ENCODE data around the gene MRPL55. TPM values are rescaled to one million over a fixed set of nuclear protein-coding genes. Genes with fewer than 3 reads are reported as not detected.
A peak's percentile ranks its signal among the peaks of the same experiment; 100 is the strongest.

The MRPL55 gene
- total and polyA plus RNA-seq, 2 of the 13 experiments (the other 11 are each of a cell fraction or from before 2014, with no cell fraction given): 58.6 to 92.9 TPM

DNA sequence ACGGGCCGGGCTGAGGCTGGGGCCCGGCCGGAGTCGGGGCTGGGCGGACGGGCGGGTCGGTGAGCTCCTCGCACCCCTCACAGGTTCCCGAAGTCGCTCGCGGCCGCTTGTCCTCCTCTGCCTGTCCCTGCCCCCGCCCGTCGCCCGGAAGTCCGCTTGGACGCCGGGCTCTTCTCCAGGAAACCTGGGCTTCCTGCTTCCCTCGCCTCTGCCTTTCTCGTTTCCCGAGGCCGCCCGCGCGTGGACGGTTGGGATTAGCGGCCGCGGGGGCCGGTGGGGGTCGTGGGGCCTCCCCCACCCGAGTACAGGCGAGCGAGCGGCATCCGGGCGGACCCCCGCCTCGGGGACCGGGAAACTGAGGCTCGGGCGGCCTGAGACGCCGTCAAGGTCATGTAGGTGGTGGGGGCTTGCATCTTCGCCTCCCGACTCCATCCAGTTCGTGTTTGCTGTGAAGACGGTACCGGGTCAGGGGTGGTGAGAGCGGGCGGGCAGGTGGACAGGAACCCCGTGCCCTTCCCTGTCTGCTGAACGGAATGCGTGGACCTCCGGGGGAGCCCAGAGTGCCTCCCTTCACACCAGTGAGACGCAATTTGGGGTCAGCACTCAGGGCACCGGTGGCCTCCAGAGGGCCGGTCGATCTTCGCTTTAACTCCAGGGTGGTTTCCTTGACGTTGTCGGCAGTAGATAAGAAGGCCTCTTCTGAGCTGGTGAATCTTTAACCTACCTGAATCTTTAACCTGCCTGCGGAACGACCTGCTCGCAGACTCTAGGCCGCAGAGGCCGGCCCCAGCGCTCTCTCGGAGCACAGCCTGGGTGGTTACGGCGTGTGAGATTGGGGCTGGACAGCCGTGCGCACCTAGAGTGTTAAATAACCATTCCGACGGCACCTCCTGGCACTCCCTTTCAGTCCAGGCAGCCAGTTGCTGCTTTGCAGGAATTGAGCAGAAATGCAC lies 25.9 kb downstream of the MRPL55 start (continued):
- TF ChIP-seq TBP (CRISPR knock-in tag; IDR thresholded peaks at IDR 0.05) (no peak), NR2F2 (IDR thresholded peaks at IDR 0.05; ENCODE audit: borderline replicate concordance, low read depth) (peak; percentile 10; the same call in 1 of the 2 replicates), ZNF772 (CRISPR knock-in tag; IDR thresholded peaks at IDR 0.05) (peak; percentile 70; the same call in 1 of the 2 replicates), GPN1 (CRISPR knock-in tag; IDR thresholded peaks at IDR 0.05; ENCODE audit: borderline replicate concordance) (no peak), ZNF605 (CRISPR knock-in tag; IDR thresholded peaks at IDR 0.05) (no peak; the same call in 1 of the 2 replicates), MEF2D (CRISPR knock-in tag; IDR thresholded peaks at IDR 0.05) (0 out of 2 replicates have a peak, but pooled peaks have one; percentile 53), AGO1 (IDR thresholded peaks at IDR 0.05; ENCODE audit: low read depth, low read length, poor library complexity, severe bottlenecking) (no peak), HNRNPL (IDR thresholded peaks at IDR 0.05; ENCODE audit: low read depth, low read length) (0 out of 2 replicates have a peak, but pooled peaks have one; percentile 43), ZNF446 (CRISPR knock-in tag; IDR thresholded peaks at IDR 0.05) (no peak), CREM (IDR thresholded peaks at IDR 0.05) (0 out of 2 replicates have a peak, but pooled peaks have one; percentile 20), CREM (CRISPR knock-in tag; IDR thresholded peaks at IDR 0.05) (no peak), ZNF484 (CRISPR knock-in tag; IDR thresholded peaks at IDR 0.05; ENCODE audit: borderline replicate concordance, low read depth) (no peak), NKX3-1 (CRISPR knock-in tag; IDR thresholded peaks at IDR 0.05) (0 out of 2 replicates have a peak, but pooled peaks have one; percentile 12)
- TF ChIP-seq, protein P1, sequence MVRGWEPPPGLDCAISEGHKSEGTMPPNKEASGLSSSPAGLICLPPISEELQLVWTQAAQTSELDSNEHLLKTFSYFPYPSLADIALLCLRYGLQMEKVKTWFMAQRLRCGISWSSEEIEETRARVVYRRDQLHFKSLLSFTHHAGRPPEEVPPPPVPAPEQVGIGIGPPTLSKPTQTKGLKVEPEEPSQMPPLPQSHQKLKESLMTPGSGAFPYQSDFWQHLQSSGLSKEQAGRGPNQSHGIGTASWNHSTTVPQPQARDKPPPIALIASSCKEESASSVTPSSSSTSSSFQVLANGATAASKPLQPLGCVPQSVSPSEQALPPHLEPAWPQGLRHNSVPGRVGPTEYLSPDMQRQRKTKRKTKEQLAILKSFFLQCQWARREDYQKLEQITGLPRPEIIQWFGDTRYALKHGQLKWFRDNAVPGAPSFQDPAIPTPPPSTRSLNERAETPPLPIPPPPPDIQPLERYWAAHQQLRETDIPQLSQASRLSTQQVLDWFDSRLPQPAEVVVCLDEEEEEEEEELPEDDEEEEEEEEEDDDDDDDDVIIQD (CRISPR knock-in tag; IDR thresholded peaks at IDR 0.05; ENCODE audit: low read depth): no peak
- TF ChIP-seq, protein P2, sequence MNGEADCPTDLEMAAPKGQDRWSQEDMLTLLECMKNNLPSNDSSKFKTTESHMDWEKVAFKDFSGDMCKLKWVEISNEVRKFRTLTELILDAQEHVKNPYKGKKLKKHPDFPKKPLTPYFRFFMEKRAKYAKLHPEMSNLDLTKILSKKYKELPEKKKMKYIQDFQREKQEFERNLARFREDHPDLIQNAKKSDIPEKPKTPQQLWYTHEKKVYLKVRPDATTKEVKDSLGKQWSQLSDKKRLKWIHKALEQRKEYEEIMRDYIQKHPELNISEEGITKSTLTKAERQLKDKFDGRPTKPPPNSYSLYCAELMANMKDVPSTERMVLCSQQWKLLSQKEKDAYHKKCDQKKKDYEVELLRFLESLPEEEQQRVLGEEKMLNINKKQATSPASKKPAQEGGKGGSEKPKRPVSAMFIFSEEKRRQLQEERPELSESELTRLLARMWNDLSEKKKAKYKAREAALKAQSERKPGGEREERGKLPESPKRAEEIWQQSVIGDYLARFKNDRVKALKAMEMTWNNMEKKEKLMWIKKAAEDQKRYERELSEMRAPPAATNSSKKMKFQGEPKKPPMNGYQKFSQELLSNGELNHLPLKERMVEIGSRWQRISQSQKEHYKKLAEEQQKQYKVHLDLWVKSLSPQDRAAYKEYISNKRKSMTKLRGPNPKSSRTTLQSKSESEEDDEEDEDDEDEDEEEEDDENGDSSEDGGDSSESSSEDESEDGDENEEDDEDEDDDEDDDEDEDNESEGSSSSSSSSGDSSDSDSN (CRISPR knock-in tag; IDR thresholded peaks at IDR 0.05): peak; percentile 80
- TF ChIP-seq, protein P3, sequence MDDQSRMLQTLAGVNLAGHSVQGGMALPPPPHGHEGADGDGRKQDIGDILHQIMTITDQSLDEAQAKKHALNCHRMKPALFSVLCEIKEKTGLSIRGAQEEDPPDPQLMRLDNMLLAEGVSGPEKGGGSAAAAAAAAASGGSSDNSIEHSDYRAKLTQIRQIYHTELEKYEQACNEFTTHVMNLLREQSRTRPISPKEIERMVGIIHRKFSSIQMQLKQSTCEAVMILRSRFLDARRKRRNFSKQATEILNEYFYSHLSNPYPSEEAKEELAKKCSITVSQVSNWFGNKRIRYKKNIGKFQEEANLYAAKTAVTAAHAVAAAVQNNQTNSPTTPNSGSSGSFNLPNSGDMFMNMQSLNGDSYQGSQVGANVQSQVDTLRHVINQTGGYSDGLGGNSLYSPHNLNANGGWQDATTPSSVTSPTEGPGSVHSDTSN (CRISPR knock-in tag; IDR thresholded peaks at IDR 0.05; ENCODE audit: borderline replicate concordance): 0 out of 2 replicates have a peak, but pooled peaks have one; percentile 20
- TF ChIP-seq, protein P4, sequence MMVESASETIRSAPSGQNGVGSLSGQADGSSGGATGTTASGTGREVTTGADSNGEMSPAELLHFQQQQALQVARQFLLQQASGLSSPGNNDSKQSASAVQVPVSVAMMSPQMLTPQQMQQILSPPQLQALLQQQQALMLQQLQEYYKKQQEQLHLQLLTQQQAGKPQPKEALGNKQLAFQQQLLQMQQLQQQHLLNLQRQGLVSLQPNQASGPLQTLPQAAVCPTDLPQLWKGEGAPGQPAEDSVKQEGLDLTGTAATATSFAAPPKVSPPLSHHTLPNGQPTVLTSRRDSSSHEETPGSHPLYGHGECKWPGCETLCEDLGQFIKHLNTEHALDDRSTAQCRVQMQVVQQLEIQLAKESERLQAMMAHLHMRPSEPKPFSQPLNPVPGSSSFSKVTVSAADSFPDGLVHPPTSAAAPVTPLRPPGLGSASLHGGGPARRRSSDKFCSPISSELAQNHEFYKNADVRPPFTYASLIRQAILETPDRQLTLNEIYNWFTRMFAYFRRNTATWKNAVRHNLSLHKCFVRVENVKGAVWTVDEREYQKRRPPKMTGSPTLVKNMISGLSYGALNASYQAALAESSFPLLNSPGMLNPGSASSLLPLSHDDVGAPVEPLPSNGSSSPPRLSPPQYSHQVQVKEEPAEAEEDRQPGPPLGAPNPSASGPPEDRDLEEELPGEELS (CRISPR knock-in tag; IDR thresholded peaks at IDR 0.05): no peak
- TF ChIP-seq, protein P5, sequence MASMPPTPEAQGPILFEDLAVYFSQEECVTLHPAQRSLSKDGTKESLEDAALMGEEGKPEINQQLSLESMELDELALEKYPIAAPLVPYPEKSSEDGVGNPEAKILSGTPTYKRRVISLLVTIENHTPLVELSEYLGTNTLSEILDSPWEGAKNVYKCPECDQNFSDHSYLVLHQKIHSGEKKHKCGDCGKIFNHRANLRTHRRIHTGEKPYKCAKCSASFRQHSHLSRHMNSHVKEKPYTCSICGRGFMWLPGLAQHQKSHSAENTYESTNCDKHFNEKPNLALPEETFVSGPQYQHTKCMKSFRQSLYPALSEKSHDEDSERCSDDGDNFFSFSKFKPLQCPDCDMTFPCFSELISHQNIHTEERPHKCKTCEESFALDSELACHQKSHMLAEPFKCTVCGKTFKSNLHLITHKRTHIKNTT (CRISPR knock-in tag; IDR thresholded peaks at IDR 0.05): no peak
- TF ChIP-seq, protein P6, sequence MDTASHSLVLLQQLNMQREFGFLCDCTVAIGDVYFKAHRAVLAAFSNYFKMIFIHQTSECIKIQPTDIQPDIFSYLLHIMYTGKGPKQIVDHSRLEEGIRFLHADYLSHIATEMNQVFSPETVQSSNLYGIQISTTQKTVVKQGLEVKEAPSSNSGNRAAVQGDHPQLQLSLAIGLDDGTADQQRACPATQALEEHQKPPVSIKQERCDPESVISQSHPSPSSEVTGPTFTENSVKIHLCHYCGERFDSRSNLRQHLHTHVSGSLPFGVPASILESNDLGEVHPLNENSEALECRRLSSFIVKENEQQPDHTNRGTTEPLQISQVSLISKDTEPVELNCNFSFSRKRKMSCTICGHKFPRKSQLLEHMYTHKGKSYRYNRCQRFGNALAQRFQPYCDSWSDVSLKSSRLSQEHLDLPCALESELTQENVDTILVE (CRISPR knock-in tag; IDR thresholded peaks at IDR 0.05): no peak; the same call in 1 of the 2 replicates

All from HepG2 (cell line).